ENCODE data around the gene HSPE1. TPM values are rescaled to one million over a fixed set of nuclear protein-coding genes. Genes with fewer than 3 reads are reported as not detected.
A peak's percentile ranks its signal among the peaks of the same experiment; 100 is the strongest.
"Not testable (repeated sequence)": the region's sequence is repeated elsewhere in the genome, so short reads cannot be mapped to it uniquely, and the experiment has no call there.

Gene HSPE1
- total RNA-seq, result 100 to 1,000 TPM in 1 of 3 donors, 10 to 100 TPM in 2; 79.0 to 106 (median 84.8) TPM
- long read RNA-seq, donor 1, transcript HSPE1-201 (4 exons, 950 nt), result major isoform, 174 of 182 reads
- long read RNA-seq, donor 1, partial matches to known transcripts, result 5 of 182 reads
- long read RNA-seq, donor 1, other reads (novel, unspliced or antisense), result 1 of 182 reads
- long read RNA-seq, donor 2, transcript HSPE1-201 (4 exons, 950 nt), result major isoform, 198 of 211 reads
- long read RNA-seq, donor 2, partial matches to known transcripts, result 6 of 211 reads
- long read RNA-seq, donor 2, other reads (novel, unspliced or antisense), result 7 of 211 reads

DNA sequence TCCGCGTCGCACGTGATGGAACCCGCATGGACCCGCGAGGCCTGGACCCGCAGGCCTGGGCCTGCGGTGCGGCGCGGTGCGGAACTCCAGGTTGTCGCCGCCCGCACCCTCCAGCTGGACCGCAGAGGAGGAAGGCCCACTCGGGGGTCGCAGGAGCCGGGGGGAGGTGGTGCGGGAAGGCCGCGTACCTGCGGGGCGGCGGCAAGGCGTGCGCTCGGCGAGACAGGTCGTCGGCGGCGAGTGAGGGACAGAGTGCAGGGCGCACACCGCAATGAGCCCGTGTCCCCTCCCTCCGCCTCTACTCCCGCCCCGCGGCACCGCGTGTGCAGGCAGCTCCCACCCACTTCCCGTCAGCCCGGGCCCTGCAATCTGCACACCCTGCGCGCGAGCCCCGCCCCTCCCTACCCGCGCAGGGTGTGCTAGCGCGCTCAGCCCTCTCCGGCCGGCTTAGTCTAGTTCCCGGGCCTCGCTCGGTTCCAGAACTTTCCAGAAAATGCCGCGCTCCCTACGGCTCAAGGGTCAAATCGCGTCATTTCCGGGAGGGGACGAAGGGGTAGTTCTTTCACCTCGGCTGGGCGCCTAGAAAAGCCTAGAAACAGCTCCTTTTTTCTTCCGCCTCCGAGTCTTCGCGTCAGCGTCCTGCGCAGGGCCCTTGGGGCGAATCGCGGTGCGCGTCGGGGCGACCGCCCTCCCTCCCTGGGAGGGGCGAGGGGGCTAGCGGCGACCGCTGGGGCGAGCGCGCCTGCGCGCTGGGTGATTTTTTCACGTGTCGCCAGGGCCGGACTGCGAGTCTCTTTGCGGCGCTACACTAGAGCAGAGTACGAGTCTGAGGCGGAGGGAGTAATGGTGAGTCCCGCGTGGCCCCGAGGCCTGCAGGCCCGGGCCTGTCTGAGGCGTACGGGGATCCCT, at the start of gene HSPE1, which contains the start of gene HSPD1:
Gene HSPE1, plus strand, starts transcription at position 786 of the 909 bp plus-strand sequence. Its CDS starts 58 bp downstream, at position 844.
Gene HSPD1, minus strand, starts transcription at position 247 of the 909 bp plus-strand sequence. CDS start 992 bp downstream, outside the sequence.
- Histone ChIP-seq H3K9me3 (no peaks in the 10 kb centered on the region), H3K4me3 (peak within 1 kb of the TSS; percentile 88), H3K4me1 (ENCODE audit: low read depth) (peaks cover 44% of the 10 kb centered on the region), H3K36me3 (ENCODE audit: low read depth) (no peaks in the 10 kb centered on the region)
- DNase-seq, result peak; percentile 98 to 100 (median 99)
- intact Hi-C loops (cut with DNase I, micrococcal nuclease), result no loop called here
- TF ChIP-seq, protein P1, sequence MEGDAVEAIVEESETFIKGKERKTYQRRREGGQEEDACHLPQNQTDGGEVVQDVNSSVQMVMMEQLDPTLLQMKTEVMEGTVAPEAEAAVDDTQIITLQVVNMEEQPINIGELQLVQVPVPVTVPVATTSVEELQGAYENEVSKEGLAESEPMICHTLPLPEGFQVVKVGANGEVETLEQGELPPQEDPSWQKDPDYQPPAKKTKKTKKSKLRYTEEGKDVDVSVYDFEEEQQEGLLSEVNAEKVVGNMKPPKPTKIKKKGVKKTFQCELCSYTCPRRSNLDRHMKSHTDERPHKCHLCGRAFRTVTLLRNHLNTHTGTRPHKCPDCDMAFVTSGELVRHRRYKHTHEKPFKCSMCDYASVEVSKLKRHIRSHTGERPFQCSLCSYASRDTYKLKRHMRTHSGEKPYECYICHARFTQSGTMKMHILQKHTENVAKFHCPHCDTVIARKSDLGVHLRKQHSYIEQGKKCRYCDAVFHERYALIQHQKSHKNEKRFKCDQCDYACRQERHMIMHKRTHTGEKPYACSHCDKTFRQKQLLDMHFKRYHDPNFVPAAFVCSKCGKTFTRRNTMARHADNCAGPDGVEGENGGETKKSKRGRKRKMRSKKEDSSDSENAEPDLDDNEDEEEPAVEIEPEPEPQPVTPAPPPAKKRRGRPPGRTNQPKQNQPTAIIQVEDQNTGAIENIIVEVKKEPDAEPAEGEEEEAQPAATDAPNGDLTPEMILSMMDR (IDR thresholded peaks at IDR 0.05), result no peak
- peak; percentile 94 for ATAC-seq

DNA sequence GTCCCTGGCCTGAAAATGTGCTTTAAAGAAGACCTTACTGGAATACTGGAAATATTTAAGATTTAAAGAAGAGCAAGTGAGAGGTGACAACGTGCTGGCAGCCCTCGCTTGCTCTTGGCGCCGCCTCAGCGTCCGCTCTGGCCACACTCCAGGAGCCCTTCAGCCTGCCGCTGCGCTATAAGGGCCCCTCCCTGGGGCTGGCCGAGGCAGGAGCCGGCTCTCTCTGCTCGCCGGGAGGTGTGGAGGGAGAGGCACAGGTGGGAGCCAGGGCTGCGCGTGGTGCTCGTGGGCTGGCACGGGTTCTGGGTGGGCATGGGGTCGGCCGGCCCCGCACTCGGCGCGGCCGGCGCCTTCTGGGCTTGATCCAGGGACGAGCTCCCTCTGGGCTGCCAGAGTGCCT, 49.7 kb upstream of the HSPE1 start:
- TF ChIP-seq, protein P1 (IDR thresholded peaks at IDR 0.05), result no peak
- ATAC-seq (no peak), DNase-seq (peak in 1 of 3 donors; percentile 51)
- intact Hi-C loops (cut with DNase I, micrococcal nuclease), result no loop called here
- Histone ChIP-seq H3K4me1 (ENCODE audit: low read depth) (peaks cover 12% of the 10 kb centered on the region), H3K9me3 (no peaks in the 10 kb centered on the region), H3K36me3 (ENCODE audit: low read depth) (peaks cover 7% of the 10 kb centered on the region), H3K4me3 (no peak overlapping the region)

DNA sequence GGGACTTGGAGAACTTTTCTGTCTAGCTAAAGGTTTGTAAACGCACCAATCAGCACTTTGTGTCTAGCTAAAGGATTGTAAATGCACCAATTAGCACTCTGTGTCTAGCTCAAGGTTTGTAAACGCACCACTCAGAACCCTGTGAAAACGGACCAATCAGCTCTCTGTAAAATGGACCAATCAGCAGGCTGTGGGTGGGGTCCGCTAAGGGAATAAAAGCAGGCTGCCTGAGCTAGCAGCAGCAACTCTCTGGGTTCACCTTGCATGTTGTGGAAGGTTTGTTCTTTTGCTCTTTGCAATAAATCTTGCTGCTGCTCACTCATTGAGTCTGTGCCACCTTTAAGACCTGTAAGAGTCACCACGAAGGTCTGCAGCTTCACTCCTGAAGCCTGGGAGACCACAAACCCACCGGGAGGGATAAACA, 49.2 kb upstream of the HSPE1 start:
- DNase-seq; intact Hi-C loops (cut with DNase I, micrococcal nuclease); H3K4me3 ChIP-seq; H3K36me3 ChIP-seq (ENCODE audit: low read depth); ATAC-seq; H3K9me3 ChIP-seq: not testable (repeated sequence)
- peaks cover 12% of the 10 kb centered on the region for H3K4me1 ChIP-seq (ENCODE audit: low read depth)

DNA sequence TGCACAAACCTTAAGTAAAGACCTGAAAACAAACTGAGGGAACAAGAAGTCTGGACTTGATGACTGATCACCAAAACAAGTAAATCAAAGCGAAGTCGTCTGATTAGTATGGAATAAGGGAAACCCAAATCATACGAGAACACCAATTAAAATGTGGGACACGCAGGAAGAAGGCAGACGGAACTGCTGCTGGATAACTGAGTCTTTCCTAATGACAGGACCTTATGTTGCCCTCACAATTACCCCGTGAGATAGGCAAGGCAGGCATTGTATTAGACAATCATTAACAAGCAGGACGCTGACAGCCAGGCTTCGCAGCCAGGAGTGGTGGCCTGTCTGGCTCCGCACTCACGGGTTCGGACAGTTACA, 47.4 kb upstream of the HSPE1 start:
- DNase-seq (no peak), ATAC-seq (peak; percentile 65)
- intact Hi-C loops (cut with DNase I, micrococcal nuclease), result no loop called here
- TF ChIP-seq, protein P1 (IDR thresholded peaks at IDR 0.05), result no peak
- Histone ChIP-seq H3K36me3 (ENCODE audit: low read depth) (peaks cover 7% of the 10 kb centered on the region), H3K4me3 (peak overlapping the region; percentile 69), H3K9me3 (no peaks in the 10 kb centered on the region), H3K4me1 (ENCODE audit: low read depth) (peaks cover 19% of the 10 kb centered on the region)

DNA sequence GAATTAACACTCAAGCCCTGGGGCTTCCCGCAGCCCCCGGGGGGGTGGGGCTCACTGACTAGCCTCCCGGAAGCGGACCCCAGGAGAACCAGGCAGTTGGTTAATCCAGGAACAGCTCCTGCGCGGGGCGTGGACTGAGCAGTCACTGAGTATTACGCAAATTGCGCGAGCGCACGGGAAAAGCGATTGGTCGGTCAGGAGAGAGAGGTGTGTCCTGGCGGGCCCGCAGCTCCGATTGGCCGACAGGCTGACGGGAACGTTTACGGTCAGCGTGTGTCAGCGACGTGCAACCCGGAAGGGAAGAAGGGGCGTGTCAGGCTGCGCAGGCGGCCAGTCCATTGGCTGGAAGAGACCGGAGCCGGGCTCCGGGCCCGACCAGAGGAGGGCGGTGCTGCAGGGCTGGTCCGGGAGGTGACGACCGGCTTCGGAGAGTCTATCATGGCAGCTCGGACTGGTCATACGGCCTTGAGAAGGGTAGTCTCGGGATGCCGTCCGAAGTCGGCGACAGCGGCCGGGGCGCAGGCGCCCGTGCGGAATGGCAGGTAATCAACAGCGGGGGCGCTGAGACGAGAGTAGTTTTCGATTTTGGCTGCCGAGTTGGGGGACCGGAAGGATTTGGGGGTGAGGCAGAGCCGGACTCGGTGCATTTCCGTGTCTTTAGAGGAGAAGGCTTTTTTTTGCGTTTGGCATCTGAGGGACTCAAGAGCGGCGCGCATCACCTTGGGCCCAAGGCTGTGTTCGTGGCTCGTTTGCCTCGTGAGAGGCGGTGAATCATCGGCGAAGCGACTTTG, 46.9 kb upstream of the HSPE1 start, which contains the start of gene COQ10B:
Gene COQ10B, plus strand, starts transcription at position 430 of the 791 bp plus-strand sequence. Its CDS starts 9 bp downstream, at position 439.
- Histone ChIP-seq H3K4me1 (ENCODE audit: low read depth) (peaks cover 20% of the 10 kb centered on the region), H3K36me3 (ENCODE audit: low read depth) (peaks cover 7% of the 10 kb centered on the region), H3K9me3 (no peaks in the 10 kb centered on the region), H3K4me3 (peak within 1 kb of the TSS; percentile 69)
- TF ChIP-seq, protein P1 (IDR thresholded peaks at IDR 0.05), result peak; percentile 41
- ATAC-seq, result peak; percentile 95
- intact Hi-C loops (cut with DNase I, micrococcal nuclease), result no loop called here
- DNase-seq, result peak; percentile 99 to 100 (median 99)
